Hepatocyte (in vitro differentiated cells): ENCODE results near the gene ZC3H4.

ENCODE experiments used
- EZH2 ChIP-seq: fragments of 200-600 bp; sonication (generic); IDR thresholded peaks from 2 replicates; pipeline ENCODE4 v1.6.1; 2016; ENCODE audit warnings: antibody characterized with exemption, mild to moderate bottlenecking, borderline replicate concordance
- EZH2phosphoT487 ChIP-seq: fragments of 200-600 bp; sonication (generic); IDR thresholded peaks from one replicate; pipeline ENCODE4 v1.6.1; 2018; ENCODE audit warnings: antibody characterized with exemption, mild to moderate bottlenecking, low read depth, moderate library complexity; ENCODE audit not compliant: unreplicated experiment, severe bottlenecking

GRCh38 chr19:47065242-47065641 lies 48.3 kb downstream of the ZC3H4 start:
- TF ChIP-seq EZH2, result no peak
- TF ChIP-seq EZH2phosphoT487, result no peak
